ENCODE data around the gene AGR2. TPM values are rescaled to one million over a fixed set of nuclear protein-coding genes. Genes with fewer than 3 reads are reported as not detected.

Gene AGR2
- total and polyA plus RNA-seq, 10 of the 15 experiments (the other 5 are each of a cell fraction or from before 2014, with no cell fraction given) = 0.67 TPM; not detected in 9

DNA sequence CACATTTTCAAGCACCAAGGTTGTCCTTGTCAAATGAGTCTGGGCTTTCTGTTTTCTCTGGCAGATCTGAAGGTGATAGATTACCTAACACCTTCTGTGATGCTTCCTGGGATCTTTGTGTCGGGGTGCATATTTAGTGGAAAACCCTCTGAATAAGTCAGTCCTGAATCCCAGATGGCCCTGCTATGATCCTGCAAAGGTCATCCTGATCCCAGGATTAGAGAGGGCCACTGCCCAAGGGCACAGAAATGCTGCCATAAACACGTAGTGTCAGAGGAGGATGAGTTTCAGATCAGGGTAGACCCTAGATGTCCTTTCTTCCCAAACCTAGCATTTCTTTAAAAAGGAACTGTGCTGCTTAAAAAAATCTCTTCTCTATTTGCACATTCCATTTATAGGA is 19.0 kb downstream of the AGR2 start:
- in situ Hi-C loops (cut with MboI) (no loop called here), intact Hi-C loops (cut with micrococcal nuclease; ENCODE audit: unreplicated experiment) (no loop called here)
- H3K36me3 ChIP-seq (ENCODE audit: control insufficient read depth in 2 of 2, insufficient read depth in 2 of 2, low read length in 1 of 2) = no peaks in the 10 kb centered on the region
- no peaks in the 10 kb centered on the region for H3K4me1 ChIP-seq (ENCODE audit: control insufficient read depth, insufficient read depth, low read length)
- no peak overlapping the region for H3K4me3 ChIP-seq
- RAD21 ChIA-PET (ENCODE audit: unreplicated experiment) = no interaction called here
- DNase-seq (ENCODE audit: low read depth, low spot score) (no peak), ATAC-seq (no peak), FAIRE-seq (no peak)
- H3K27ac ChIP-seq (ENCODE audit: control insufficient read depth, insufficient read depth) = no peak overlapping the region
- SMC1A ChIA-PET (ENCODE audit: uncharacterized antibody, unreplicated experiment) = interaction anchor here (0.8 kb wide), 1 partner anchor 11 kb away, joined by 3 read pairs; no protein-coding TSS in a partner anchor
- H3K79me2 ChIP-seq (ENCODE audit: control insufficient read depth, insufficient read depth, low read length) = no peaks in the 10 kb centered on the region
- no peaks in the 10 kb centered on the region for H3K9me3 ChIP-seq (replicated peaks; ENCODE audit: control insufficient read depth, insufficient read depth, low read length)
- CTCF ChIA-PET = no interaction called here
- H2AFZ ChIP-seq (ENCODE audit: control insufficient read depth, low read depth, low read length) = no peak overlapping the region
- no peak overlapping the region for H3K9ac ChIP-seq (ENCODE audit: control insufficient read depth, insufficient read depth, low read length)
- no peaks in the 10 kb centered on the region for H3K27me3 ChIP-seq (replicated peaks in 1 of 2; ENCODE audit: control insufficient read depth in 2 of 2, insufficient read depth in 2 of 2, low read length in 1 of 2)
- 0% methylated on average over 2 of the region's 2 CpGs for WGBS (ENCODE audit: insufficient coverage, insufficient replicate concordance, low lambda C conversion rate, missing lambda C conversion rate)
- no peaks in the 10 kb centered on the region for H4K20me1 ChIP-seq (ENCODE audit: control insufficient read depth, insufficient read depth)
- BruUV-seq (replicated peaks) = no TSS peak
- no peak overlapping the region for H3K4me2 ChIP-seq (ENCODE audit: control insufficient read depth, insufficient read depth)
- POLR2A ChIA-PET = no interaction called here
- TF ChIP-seq POLR2AphosphoS5 (IDR thresholded peaks at IDR 0.05; ENCODE audit: low read length) (no peak), POLR2AphosphoS2 (IDR thresholded peaks at IDR 0.05; ENCODE audit: low read depth, low read length) (no peak), SREBF1 (IDR thresholded peaks at IDR 0.05; ENCODE audit: low read length) (no peak), SREBF2 (IDR thresholded peaks at IDR 0.05; ENCODE audit: low read length) (no peak), EED (IDR thresholded peaks at IDR 0.05; ENCODE audit: low read depth) (no peak), CHD2 (IDR thresholded peaks at IDR 0.05; ENCODE audit: borderline replicate concordance, low read depth, low read length) (no peak), NRF1 (conservative IDR thresholded peaks at IDR 0.05; ENCODE audit: low read depth, low read length) (no peak), FOXM1 (IDR thresholded peaks at IDR 0.05; ENCODE audit: low read depth, low read length) (no peak), ZNF217 (IDR thresholded peaks at IDR 0.05) (no peak)
- TF ChIP-seq, protein P1, sequence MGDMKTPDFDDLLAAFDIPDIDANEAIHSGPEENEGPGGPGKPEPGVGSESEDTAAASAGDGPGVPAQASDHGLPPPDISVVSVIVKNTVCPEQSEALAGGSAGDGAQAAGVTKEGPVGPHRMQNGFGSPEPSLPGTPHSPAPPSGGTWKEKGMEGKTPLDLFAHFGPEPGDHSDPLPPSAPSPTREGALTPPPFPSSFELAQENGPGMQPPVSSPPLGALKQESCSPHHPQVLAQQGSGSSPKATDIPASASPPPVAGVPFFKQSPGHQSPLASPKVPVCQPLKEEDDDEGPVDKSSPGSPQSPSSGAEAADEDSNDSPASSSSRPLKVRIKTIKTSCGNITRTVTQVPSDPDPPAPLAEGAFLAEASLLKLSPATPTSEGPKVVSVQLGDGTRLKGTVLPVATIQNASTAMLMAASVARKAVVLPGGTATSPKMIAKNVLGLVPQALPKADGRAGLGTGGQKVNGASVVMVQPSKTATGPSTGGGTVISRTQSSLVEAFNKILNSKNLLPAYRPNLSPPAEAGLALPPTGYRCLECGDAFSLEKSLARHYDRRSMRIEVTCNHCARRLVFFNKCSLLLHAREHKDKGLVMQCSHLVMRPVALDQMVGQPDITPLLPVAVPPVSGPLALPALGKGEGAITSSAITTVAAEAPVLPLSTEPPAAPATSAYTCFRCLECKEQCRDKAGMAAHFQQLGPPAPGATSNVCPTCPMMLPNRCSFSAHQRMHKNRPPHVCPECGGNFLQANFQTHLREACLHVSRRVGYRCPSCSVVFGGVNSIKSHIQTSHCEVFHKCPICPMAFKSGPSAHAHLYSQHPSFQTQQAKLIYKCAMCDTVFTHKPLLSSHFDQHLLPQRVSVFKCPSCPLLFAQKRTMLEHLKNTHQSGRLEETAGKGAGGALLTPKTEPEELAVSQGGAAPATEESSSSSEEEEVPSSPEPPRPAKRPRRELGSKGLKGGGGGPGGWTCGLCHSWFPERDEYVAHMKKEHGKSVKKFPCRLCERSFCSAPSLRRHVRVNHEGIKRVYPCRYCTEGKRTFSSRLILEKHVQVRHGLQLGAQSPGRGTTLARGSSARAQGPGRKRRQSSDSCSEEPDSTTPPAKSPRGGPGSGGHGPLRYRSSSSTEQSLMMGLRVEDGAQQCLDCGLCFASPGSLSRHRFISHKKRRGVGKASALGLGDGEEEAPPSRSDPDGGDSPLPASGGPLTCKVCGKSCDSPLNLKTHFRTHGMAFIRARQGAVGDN (IDR thresholded peaks at IDR 0.05) = no peak
- TF ChIP-seq, protein P2, sequence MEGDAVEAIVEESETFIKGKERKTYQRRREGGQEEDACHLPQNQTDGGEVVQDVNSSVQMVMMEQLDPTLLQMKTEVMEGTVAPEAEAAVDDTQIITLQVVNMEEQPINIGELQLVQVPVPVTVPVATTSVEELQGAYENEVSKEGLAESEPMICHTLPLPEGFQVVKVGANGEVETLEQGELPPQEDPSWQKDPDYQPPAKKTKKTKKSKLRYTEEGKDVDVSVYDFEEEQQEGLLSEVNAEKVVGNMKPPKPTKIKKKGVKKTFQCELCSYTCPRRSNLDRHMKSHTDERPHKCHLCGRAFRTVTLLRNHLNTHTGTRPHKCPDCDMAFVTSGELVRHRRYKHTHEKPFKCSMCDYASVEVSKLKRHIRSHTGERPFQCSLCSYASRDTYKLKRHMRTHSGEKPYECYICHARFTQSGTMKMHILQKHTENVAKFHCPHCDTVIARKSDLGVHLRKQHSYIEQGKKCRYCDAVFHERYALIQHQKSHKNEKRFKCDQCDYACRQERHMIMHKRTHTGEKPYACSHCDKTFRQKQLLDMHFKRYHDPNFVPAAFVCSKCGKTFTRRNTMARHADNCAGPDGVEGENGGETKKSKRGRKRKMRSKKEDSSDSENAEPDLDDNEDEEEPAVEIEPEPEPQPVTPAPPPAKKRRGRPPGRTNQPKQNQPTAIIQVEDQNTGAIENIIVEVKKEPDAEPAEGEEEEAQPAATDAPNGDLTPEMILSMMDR (IDR thresholded peaks at IDR 0.05 in 2 of 3, conservative IDR thresholded peaks at IDR 0.05 in 1 of 3; ENCODE audit: control insufficient read depth in 2 of 3, extremely low read depth in 1 of 3, insufficient read depth in 1 of 3, low read depth in 3 of 3, low read length in 3 of 3) = no peak
- TF ChIP-seq, protein P3, sequence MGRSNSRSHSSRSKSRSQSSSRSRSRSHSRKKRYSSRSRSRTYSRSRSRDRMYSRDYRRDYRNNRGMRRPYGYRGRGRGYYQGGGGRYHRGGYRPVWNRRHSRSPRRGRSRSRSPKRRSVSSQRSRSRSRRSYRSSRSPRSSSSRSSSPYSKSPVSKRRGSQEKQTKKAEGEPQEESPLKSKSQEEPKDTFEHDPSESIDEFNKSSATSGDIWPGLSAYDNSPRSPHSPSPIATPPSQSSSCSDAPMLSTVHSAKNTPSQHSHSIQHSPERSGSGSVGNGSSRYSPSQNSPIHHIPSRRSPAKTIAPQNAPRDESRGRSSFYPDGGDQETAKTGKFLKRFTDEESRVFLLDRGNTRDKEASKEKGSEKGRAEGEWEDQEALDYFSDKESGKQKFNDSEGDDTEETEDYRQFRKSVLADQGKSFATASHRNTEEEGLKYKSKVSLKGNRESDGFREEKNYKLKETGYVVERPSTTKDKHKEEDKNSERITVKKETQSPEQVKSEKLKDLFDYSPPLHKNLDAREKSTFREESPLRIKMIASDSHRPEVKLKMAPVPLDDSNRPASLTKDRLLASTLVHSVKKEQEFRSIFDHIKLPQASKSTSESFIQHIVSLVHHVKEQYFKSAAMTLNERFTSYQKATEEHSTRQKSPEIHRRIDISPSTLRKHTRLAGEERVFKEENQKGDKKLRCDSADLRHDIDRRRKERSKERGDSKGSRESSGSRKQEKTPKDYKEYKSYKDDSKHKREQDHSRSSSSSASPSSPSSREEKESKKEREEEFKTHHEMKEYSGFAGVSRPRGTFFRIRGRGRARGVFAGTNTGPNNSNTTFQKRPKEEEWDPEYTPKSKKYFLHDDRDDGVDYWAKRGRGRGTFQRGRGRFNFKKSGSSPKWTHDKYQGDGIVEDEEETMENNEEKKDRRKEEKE (IDR thresholded peaks at IDR 0.05) = no peak

Data from GM12878 (cell line).